ENCODE data around the gene ALKBH2. TPM values are rescaled to one million over a fixed set of nuclear protein-coding genes. Genes with fewer than 3 reads are reported as not detected.

ALKBH2 gene
- 10 to 100 TPM in 11 of 12 donors, not detected in 1; 18.5 to 28.8 (median 20.3) TPM for polyA plus RNA-seq (ENCODE audit: insufficient read length in 12 of 12)
- long read RNA-seq, donor 1, partial matches to known transcripts = 0 of 4 reads
- long read RNA-seq, donor 1, other reads (novel, unspliced or antisense) = 0 of 4 reads
- long read RNA-seq, donor 2, partial matches to known transcripts = 0 of 5 reads
- long read RNA-seq, donor 2, other reads (novel, unspliced or antisense) = 0 of 5 reads
- long read RNA-seq, donor 3, partial matches to known transcripts = 0 of 5 reads
- long read RNA-seq, donor 3, other reads (novel, unspliced or antisense) = 0 of 5 reads
- long read RNA-seq, donor 4, partial matches to known transcripts = 0 of 1 reads
- long read RNA-seq, donor 4, other reads (novel, unspliced or antisense) = 0 of 1 reads
- long read RNA-seq, donor 5 = 0 reads
- long read RNA-seq, donor 6, partial matches to known transcripts = 0 of 2 reads
- long read RNA-seq, donor 6, other reads (novel, unspliced or antisense) = 0 of 2 reads
- long read RNA-seq, donor 7, partial matches to known transcripts = 0 of 2 reads
- long read RNA-seq, donor 7, other reads (novel, unspliced or antisense) = 0 of 2 reads
- long read RNA-seq, donor 8, transcript ALKBH2-202 (4 exons, 1,159 nt) = major isoform, 5 of 17 reads
- long read RNA-seq, donor 8, partial matches to known transcripts = 6 of 17 reads
- long read RNA-seq, donor 8, other reads (novel, unspliced or antisense) = 0 of 17 reads
- long read RNA-seq, donor 9, partial matches to known transcripts = 0 of 3 reads
- long read RNA-seq, donor 9, other reads (novel, unspliced or antisense) = 0 of 3 reads
- long read RNA-seq, donor 10, transcript ALKBH2-202 (4 exons, 1,159 nt) = major isoform, 11 of 17 reads
- long read RNA-seq, donor 10, partial matches to known transcripts = 0 of 17 reads
- long read RNA-seq, donor 10, other reads (novel, unspliced or antisense) = 0 of 17 reads
- long read RNA-seq, donor 11, partial matches to known transcripts = 0 of 6 reads
- long read RNA-seq, donor 11, other reads (novel, unspliced or antisense) = 0 of 6 reads

GRCh38 chr12:109093022-109093918 is at the start of gene ALKBH2:
Gene ALKBH2, minus strand, starts transcription at chr12:109093472. Its CDS starts 686 bp downstream, at chr12:109092786.
- DNase-seq = peak; percentile 94

- no peak for DNase-seq
Measured at GRCh38 chr12:109140560-109140959, 47.3 kb upstream of the ALKBH2 start.

GRCh38 chr12:109139791-109140190 is 46.5 kb upstream of the ALKBH2 start:
- DNase-seq = no peak

- no peak for DNase-seq
Measured at GRCh38 chr12:109139360-109139759, 46.1 kb upstream of the ALKBH2 start.

- DNase-seq = no peak
Measured at GRCh38 chr12:109137055-109137454, 43.8 kb upstream of the ALKBH2 start.

- DNase-seq = no peak
Measured at GRCh38 chr12:109134186-109134917, 41.1 kb upstream of the ALKBH2 start.

GRCh38 chr12:109131154-109132050 is 38.1 kb upstream of the ALKBH2 start:
- no peak for DNase-seq

- no peak for DNase-seq
Measured at GRCh38 chr12:109130297-109131153, 37.3 kb upstream of the ALKBH2 start.

- DNase-seq = no peak
Measured at GRCh38 chr12:109127533-109128242, 34.4 kb upstream of the ALKBH2 start.

- peak; percentile 48 for DNase-seq
Measured at GRCh38 chr12:109126784-109127183, 33.5 kb upstream of the ALKBH2 start.

- DNase-seq = no peak
Measured at GRCh38 chr12:109125791-109126190, 32.5 kb upstream of the ALKBH2 start.

GRCh38 chr12:109124878-109125648 is 31.8 kb upstream of the ALKBH2 start:
- no peak for DNase-seq

GRCh38 chr12:109121346-109121880 is 28.1 kb upstream of the ALKBH2 start:
- DNase-seq = no peak

GRCh38 chr12:109120557-109120956 is 27.3 kb upstream of the ALKBH2 start:
- DNase-seq = no peak

GRCh38 chr12:109120095-109120494 is 26.8 kb upstream of the ALKBH2 start:
- no peak for DNase-seq

- no peak for DNase-seq
Measured at GRCh38 chr12:109116611-109116949, 23.3 kb upstream of the ALKBH2 start.
